NCI-H82 treated with DMSO at 0.1 percent for 48 hours (cell line): ENCODE results near the gene MED15.

Experiments
- DNase-seq: peaks from one replicate; lab custom pipeline; 2025; ENCODE audit not compliant: unreplicated experiment; lab: John Stamatoyannopoulos, UW

The MED15 gene

GRCh38 chr22:20550851-20551744, 43.7 kb downstream of the MED15 start:
- no peak for DNase-seq

GRCh38 chr22:20551805-20552442, 44.5 kb downstream of the MED15 start:
- no peak for DNase-seq

- no peak for DNase-seq
Measured at GRCh38 chr22:20552443-20553401, 45.3 kb downstream of the MED15 start.

- no peak for DNase-seq
Measured at GRCh38 chr22:20553947-20554741, 46.7 kb downstream of the MED15 start.

GRCh38 chr22:20554824-20555223, 47.4 kb downstream of the MED15 start:
- no peak for DNase-seq

GRCh38 chr22:20558534-20558933, 51.1 kb downstream of the MED15 start:
- no peak for DNase-seq

GRCh38 chr22:20559174-20559760, 51.9 kb downstream of the MED15 start:
- DNase-seq = no peak

GRCh38 chr22:20560716-20561115, 53.3 kb downstream of the MED15 start:
- no peak for DNase-seq

- DNase-seq = no peak
Measured at GRCh38 chr22:20561882-20562281, 54.5 kb downstream of the MED15 start.

GRCh38 chr22:20562607-20563465, 55.4 kb downstream of the MED15 start:
- DNase-seq = no peak

- no peak for DNase-seq
Measured at GRCh38 chr22:20563466-20563906, 56.1 kb downstream of the MED15 start.

GRCh38 chr22:20563941-20564371, 56.5 kb downstream of the MED15 start:
- DNase-seq = no peak

- no peak for DNase-seq
Measured at GRCh38 chr22:20565079-20565734, 57.8 kb downstream of the MED15 start.

- DNase-seq = no peak
Measured at GRCh38 chr22:20565761-20566160, 58.4 kb downstream of the MED15 start.

GRCh38 chr22:20566420-20567260, 59.2 kb downstream of the MED15 start:
- no peak for DNase-seq

- DNase-seq = no peak
Measured at GRCh38 chr22:20567371-20567847, 60.0 kb downstream of the MED15 start.

- no peak for DNase-seq
Measured at GRCh38 chr22:20567993-20568417, 60.6 kb downstream of the MED15 start.
